ENCODE data around the gene PRKAB2. TPM values are rescaled to one million over a fixed set of nuclear protein-coding genes. Genes with fewer than 3 reads are reported as not detected.

PRKAB2 gene
- total and polyA plus RNA-seq, 2 of the 4 experiments (the other 2 are of a cell fraction) = 8.4 to 11.0 TPM

GRCh38 chr1:147215540-147215916 is 43.3 kb upstream of the PRKAB2 start:
- DNase-seq = no peak
- Histone ChIP-seq H3K14ac (replicated peaks; ENCODE audit: low read depth, low read length) (no peak overlapping the region), H4K20me1 (ENCODE audit: insufficient read depth, low read length) (no peaks in the 10 kb centered on the region), H3K56ac (ENCODE audit: extremely low read depth, insufficient read depth, low read length) (no peak overlapping the region), H2AK9ac (replicated peaks; ENCODE audit: low read depth, low read length, poor library complexity) (no peak overlapping the region), H3K27ac (ENCODE audit: insufficient read depth, low read length) (no peak overlapping the region), H2BK15ac (ENCODE audit: low read depth, low read length) (no peak overlapping the region), H2AK5ac (ENCODE audit: low read depth, low read length) (no peak overlapping the region), H2BK5ac (ENCODE audit: low read depth, low read length, poor library complexity, severe bottlenecking) (no peak overlapping the region), H3K9me1 (ENCODE audit: insufficient read depth, low read length) (no peaks in the 10 kb centered on the region; the same call in 1 of the 2 replicates), H3K23ac (ENCODE audit: low read depth, low read length) (no peak overlapping the region), H3K36me3 (ENCODE audit: control insufficient read depth, insufficient read depth, low read length) (no peaks in the 10 kb centered on the region), H3K9ac (ENCODE audit: low read depth, low read length) (no peak overlapping the region), H3K79me1 (ENCODE audit: low read depth in 1 of 2, low read length in 2 of 2) (no peaks in the 10 kb centered on the region), H3K4me3 (ENCODE audit: insufficient read depth, low read depth, low read length) (no peak overlapping the region), H3K4ac (ENCODE audit: low read depth, low read length) (no peak overlapping the region), H4K91ac (ENCODE audit: insufficient read depth, low read depth, low read length) (no peak overlapping the region), H2AFZ (replicated peaks; ENCODE audit: low read length, poor library complexity) (no peak overlapping the region), H4K5ac (ENCODE audit: low read depth, low read length) (no peak overlapping the region), H3K18ac (ENCODE audit: low read depth, low read length) (no peak overlapping the region), H4K8ac (ENCODE audit: low read depth in 2 of 2, low read length in 2 of 2) (no peak overlapping the region), H3K4me1 (ENCODE audit: control insufficient read depth, insufficient read depth, low read length) (no peaks in the 10 kb centered on the region), H2BK120ac (ENCODE audit: low read depth, low read length) (no peak overlapping the region), H3K9me3 (ENCODE audit: control insufficient read depth, insufficient read depth, low read length) (no peaks in the 10 kb centered on the region), H3K27me3 (ENCODE audit: control insufficient read depth, insufficient read depth, low read length) (no peaks in the 10 kb centered on the region), H3K4me2 (ENCODE audit: low read depth, low read length) (no peak overlapping the region), H2BK20ac (ENCODE audit: low read depth, low read length) (no peak overlapping the region)
- dilution Hi-C loops (cut with HindIII; ENCODE audit: low sequenced_read_pairs, unreplicated experiment) (no loop called here), intact Hi-C loops (cut with micrococcal nuclease) (no loop called here), in situ Hi-C loops (cut with MboI; ENCODE audit: low sequenced_read_pairs) (no loop called here)
- WGBS, 2 experiments (ENCODE audit: extremely low coverage in 2 of 2, insufficient read length in 1 of 2) = no CpG with 5 or more reads among the region's 2 CpGs
- BruUV-seq (replicated peaks) = no TSS peak
- ChIA-PET CTCF (no interaction called here), POLR2A (ENCODE audit: unreplicated experiment) (no interaction called here)
- ATAC-seq (ENCODE audit: low read depth) = no peak
- TF ChIP-seq RCOR1 (IDR thresholded peaks at IDR 0.05; ENCODE audit: insufficient replicate concordance, low read length) (no peak), ELK1 (IDR thresholded peaks at IDR 0.05; ENCODE audit: borderline replicate concordance, low read depth, low read length) (no peak), MAZ (IDR thresholded peaks at IDR 0.05; ENCODE audit: borderline replicate concordance, low read depth, low read length) (no peak), MXI1 (IDR thresholded peaks at IDR 0.05; ENCODE audit: borderline replicate concordance, low read depth, low read length) (no peak), SMC3 (IDR thresholded peaks at IDR 0.05; ENCODE audit: low read depth, low read length) (no peak), RAD21 (IDR thresholded peaks at IDR 0.05; ENCODE audit: low read length) (no peak), CTCF (conservative IDR thresholded peaks at IDR 0.05; ENCODE audit: low read depth, low read length) (no peak)

Measured in IMR-90 (cell line).